Muscle of leg (tissue), 11 donors: ENCODE results near the gene FAM180A. TPM values are rescaled to one million over a fixed set of nuclear protein-coding genes. Genes with fewer than 3 reads are reported as not detected.

Experiments used
- DNase-seq: peaks from one replicate; pipeline ENCODE4 v3.0.0; 2013
- H3K27ac ChIP-seq: one replicate; pipeline ENCODE4 v1.5.1; 2013; ENCODE audit warnings: mild to moderate bottlenecking, low read length, control low read depth
- H3K27me3 ChIP-seq: one replicate; pipeline ENCODE4 v1.6.1; 2013; ENCODE audit warnings: low read length; ENCODE audit not compliant: control insufficient read depth, insufficient read depth
- H3K36me3 ChIP-seq: one replicate; pipeline ENCODE4 v1.6.1; 2013; ENCODE audit warnings: low read length; ENCODE audit not compliant: control insufficient read depth, insufficient read depth
- H3K4me1 ChIP-seq: one replicate; pipeline ENCODE4 v1.6.1; 2013; ENCODE audit warnings: low read length; ENCODE audit not compliant: control insufficient read depth, insufficient read depth
- H3K4me3 ChIP-seq: one replicate; pipeline ENCODE4 v1.5.1; 2013; ENCODE audit warnings: low read length, control low read depth
- H3K9me3 ChIP-seq: replicated peaks from 2 replicates; pipeline ENCODE4 v1.6.1; 2013; ENCODE audit warnings: low read depth, low read length; ENCODE audit not compliant: control insufficient read depth
- WGBS: methylation state at CpG from one replicate; pipeline ENCODE4 v1.1.5; 2013; ENCODE audit warnings: missing lambda C conversion rate; ENCODE audit not compliant: insufficient coverage; 5-methylcytosine and 5-hydroxymethylcytosine counted together
- polyA plus RNA-seq, 8 donors: library from polyadenylated mRNA; unstranded; fragments of 120-200 nt; gene quantifications; one replicate each; pipeline versions ENCODE4 v1.2.1 to v1.2.3, GENCODE V29; 2013; ENCODE audit warnings: inconsistent platforms in 1 of 8, low replicate concordance in 1 of 8; ENCODE audit not compliant: insufficient read length in 8 of 8, insufficient read depth in 1 of 8
- total RNA-seq: library from RNA; stranded (reverse); fragments of 120-200 nt; gene quantifications from one replicate; pipeline ENCODE4 v1.2.4, GENCODE V29; 2013

FAM180A gene
- total and polyA plus RNA-seq, 9 donors, result 0.17 to 0.96 (median 0.35) TPM; not detected in 1

DNA sequence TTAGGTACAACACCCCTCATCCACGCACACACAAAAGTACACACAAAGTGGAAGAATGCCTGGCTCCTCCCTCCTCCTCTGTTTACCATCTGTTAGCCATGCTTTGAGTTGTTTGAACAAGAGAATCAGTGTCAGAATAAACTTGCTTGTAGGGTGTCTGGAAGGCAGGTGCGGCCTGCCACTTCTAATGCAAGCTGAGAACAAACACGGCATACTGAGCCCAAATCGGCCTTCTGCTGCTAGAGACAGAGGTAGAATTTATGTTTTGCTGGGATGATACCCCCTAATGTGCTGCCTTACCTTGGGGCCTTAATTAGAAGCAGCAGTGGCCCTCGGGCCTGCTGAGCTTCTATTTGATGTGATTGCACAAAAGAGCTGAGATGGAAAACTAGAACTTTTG lies 24.9 kb upstream of the FAM180A start:
- H3K4me3 ChIP-seq, result no peak overlapping the region
- H3K4me1 ChIP-seq, result no peaks in the 10 kb centered on the region
- DNase-seq, result no peak
- peaks cover 4% of the 10 kb centered on the region for H3K9me3 ChIP-seq
- H3K36me3 ChIP-seq, result no peaks in the 10 kb centered on the region
- no peak overlapping the region for H3K27ac ChIP-seq
- WGBS, result 29% methylated on average over 3 of the region's 5 CpGs
- H3K27me3 ChIP-seq, result no peaks in the 10 kb centered on the region

DNA sequence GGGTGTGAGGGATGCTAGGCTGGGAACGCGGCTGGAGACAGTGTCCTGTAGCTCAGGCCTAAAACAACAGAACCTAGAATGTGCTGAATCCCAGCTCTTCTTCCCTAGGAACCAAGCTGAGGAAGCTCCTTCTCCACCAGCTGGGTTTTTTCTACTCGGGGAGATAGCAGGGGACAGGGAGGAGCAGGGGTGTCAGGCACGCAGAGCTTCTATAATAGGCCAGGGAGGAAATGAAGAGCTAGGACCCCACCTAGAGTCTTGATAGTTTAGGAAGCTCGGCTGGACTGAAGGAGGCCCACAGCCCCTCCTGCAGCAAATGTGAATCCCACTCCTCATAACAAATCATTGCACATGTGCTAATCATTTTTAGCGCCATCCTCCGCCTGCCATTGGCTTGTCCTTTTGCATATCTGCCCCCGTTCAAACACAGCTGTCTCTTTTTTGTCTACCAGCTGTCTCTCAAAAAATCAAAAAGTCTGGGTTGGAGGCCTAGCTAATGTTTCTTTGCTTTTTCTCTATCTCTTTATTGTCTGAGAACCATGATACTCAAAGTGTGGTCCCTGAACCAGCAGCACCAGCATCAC lies 24.1 kb upstream of the FAM180A start:
- DNase-seq, result no peak
- Histone ChIP-seq H3K4me3 (no peak overlapping the region), H3K27me3 (peaks cover 2% of the 10 kb centered on the region), H3K9me3 (no peaks in the 10 kb centered on the region), H3K27ac (no peak overlapping the region), H3K4me1 (no peaks in the 10 kb centered on the region), H3K36me3 (no peaks in the 10 kb centered on the region)
- WGBS, result 94% methylated on average over 2 of the region's 8 CpGs

DNA sequence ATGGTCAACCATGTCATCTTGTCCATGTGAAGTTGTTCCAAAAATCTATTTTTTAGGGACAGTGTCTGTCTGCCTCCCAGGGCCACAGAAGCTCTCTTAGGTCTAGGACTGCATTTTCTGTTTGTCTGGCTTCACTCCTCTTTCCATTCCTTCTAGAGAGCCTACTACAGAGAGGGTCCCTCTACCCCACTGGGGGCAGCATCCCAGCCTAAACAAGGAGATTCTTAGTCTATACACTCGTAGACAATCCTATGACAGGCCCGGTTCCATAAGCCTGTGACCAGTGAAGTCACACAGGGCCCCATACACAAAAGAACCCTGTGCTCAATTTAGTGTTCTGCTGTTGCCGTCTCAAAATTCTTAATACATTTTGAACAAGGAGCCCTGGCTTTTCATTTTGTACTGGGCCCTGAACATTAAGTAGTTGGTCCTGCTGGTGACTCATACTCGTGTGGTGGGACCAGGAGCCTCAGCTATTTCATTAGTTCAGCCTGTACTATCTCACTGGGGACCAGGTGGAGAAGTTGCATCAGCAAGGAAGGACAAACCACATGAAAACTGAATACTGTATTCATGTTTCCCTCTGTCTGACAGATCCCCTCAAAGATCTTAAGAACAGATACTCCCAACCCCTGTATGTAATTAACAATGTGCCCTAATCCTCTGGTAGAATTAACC lies 23.5 kb upstream of the FAM180A start:
- no peak for DNase-seq
- H3K36me3 ChIP-seq, result no peaks in the 10 kb centered on the region
- H3K4me3 ChIP-seq, result no peak overlapping the region
- H3K9me3 ChIP-seq, result no peaks in the 10 kb centered on the region
- peaks cover 2% of the 10 kb centered on the region for H3K27me3 ChIP-seq
- no peak overlapping the region for H3K27ac ChIP-seq
- 72% methylated on average over 4 of the region's 4 CpGs for WGBS
- H3K4me1 ChIP-seq, result no peaks in the 10 kb centered on the region

DNA sequence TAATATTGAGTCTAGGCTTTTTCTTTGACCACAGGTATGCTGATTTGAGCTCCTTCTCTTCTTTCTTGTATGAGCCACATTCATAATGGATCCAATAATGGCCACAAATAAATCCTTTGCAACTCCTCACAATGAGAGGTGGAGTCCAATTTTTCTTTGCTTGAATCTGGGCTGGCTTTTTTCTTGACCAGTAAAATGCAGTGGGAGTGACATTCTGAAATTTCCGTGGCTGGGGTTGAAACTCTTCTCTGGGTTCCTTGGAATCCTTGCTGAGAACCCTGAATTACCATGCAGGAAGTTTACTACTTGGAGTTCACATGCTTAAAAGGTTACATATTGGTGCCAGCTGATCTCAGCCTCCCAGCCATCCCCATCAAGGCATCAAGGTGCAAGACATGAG lies 22.4 kb upstream of the FAM180A start:
- H3K27ac ChIP-seq, result no peak overlapping the region
- H3K36me3 ChIP-seq, result no peaks in the 10 kb centered on the region
- H3K4me1 ChIP-seq, result no peaks in the 10 kb centered on the region
- H3K27me3 ChIP-seq, result peaks cover 2% of the 10 kb centered on the region
- no peak overlapping the region for H3K4me3 ChIP-seq
- WGBS, result 83% methylated on average over 1 of the region's 1 CpG
- DNase-seq, result no peak
- no peaks in the 10 kb centered on the region for H3K9me3 ChIP-seq

DNA sequence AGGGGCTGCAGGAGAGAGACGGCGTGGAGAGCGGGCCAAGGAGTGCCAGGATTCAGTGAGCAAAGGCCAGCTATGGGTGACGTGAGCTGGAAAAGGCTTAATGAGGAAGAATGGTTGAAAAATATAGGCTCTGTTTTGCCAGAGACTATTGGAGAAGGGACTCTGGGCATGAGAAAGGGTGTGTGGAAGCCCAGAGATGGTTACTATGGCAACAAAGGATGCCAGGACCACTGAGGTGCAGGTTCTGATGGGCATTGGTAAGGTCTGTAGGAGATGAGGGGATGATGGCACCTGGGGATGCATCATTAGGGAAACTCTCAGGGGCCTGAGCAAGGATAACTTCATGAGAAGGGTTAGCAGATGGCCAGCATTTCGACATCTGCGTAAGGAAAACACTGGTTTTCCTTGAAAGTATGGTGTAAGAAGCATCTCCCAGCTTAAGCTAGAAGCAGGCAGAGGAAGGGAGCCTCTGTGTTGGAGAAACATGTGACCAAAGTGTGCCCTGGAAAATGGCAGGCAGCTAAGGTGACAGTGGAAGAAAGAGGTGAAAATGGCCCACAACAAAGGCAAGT lies 21.6 kb upstream of the FAM180A start:
- no peak for DNase-seq
- Histone ChIP-seq H3K4me1 (no peaks in the 10 kb centered on the region), H3K4me3 (no peak overlapping the region), H3K36me3 (no peaks in the 10 kb centered on the region), H3K27me3 (peaks cover 5% of the 10 kb centered on the region), H3K9me3 (no peaks in the 10 kb centered on the region), H3K27ac (no peak overlapping the region)
- 91% methylated on average over 6 of the region's 6 CpGs for WGBS

DNA sequence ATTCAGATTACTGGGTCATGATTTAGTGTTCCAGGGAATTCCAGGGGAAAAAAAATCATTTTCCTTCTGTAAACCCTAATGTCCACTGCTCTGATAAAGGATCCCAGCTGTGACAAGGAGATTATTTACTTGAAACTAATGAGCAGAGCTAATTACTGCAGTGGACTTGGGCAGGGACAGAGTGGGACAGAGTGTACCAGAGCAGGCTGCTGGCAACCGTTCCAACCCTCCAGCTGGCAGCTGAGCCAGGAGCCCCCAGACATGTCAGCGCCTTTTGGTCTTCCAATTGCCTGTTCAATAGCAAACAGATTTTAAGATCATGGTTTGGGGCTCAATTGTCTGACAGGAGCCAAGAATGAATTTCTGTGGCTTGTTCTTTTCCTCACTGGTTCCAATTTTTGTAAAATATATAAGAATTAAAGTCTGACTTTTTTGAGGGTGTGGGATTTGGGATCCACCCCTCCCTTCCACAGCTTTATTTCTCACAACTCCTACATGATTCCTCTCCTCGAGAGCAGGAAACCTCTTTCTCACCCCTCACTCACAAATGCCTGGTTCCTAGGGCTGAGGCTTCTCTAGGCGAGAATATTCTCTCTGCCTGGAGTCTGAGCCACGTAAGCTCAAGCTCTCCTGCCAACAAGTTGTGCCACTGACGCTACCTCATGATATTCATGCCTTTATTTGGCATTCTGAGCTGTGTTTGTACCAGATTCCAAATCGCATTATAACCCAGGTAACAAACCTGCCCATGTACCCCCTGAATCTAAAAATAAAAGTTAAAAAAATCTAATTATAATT lies 20.6 kb upstream of the FAM180A start:
- Histone ChIP-seq H3K27ac (no peak overlapping the region), H3K4me1 (no peaks in the 10 kb centered on the region), H3K36me3 (no peaks in the 10 kb centered on the region), H3K27me3 (peaks cover 5% of the 10 kb centered on the region), H3K4me3 (no peak overlapping the region), H3K9me3 (no peaks in the 10 kb centered on the region)
- DNase-seq, result no peak
- WGBS, result 59% methylated on average over 6 of the region's 7 CpGs

DNA sequence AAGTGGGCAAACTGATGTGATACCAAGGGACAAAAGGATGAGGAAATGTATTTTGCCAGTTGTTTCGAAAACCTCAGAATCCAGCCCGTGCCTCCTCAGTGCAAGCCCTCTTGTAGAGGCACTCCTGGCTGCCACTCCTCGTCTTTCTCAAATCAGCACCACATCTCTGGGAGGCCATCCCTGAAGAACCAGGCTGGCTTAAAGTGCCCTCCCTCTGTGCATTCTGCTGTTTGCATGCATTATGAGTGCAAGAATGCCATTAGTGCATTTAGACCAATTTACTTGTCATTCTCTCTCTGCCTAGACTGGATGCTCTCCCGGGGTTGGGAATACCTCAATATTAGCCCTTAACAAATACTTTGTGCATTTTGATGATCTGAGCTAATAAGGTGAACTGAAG lies 19.9 kb upstream of the FAM180A start:
- Histone ChIP-seq H3K4me1 (no peaks in the 10 kb centered on the region), H3K27me3 (peaks cover 5% of the 10 kb centered on the region), H3K4me3 (no peak overlapping the region), H3K27ac (no peak overlapping the region), H3K36me3 (no peaks in the 10 kb centered on the region), H3K9me3 (no peaks in the 10 kb centered on the region)
- no peak for DNase-seq
- 71% methylated on average over 3 of the region's 4 CpGs for WGBS

DNA sequence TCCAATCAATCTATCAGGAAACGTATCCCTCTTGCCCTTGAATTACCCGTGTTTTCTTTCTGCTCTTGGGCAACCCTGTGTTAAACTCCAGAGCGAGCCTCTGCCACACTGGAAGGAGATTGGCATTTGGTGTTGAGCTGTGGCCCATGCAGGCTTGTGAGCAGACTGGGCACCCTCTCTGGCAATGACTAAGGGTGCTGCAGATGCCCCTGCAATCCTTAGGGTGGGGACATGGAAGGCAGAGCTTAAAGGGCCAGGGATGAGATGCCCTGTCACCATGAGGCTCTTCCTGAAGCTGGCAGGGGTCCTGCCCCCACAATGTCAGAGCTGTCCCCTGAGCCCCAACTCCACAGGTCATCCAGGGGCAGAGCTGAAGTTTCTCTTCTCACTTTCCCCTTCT lies 19.5 kb upstream of the FAM180A start:
- no peak overlapping the region for H3K27ac ChIP-seq
- no peaks in the 10 kb centered on the region for H3K36me3 ChIP-seq
- DNase-seq, result no peak
- no peaks in the 10 kb centered on the region for H3K4me1 ChIP-seq
- WGBS, result 87% methylated on average over 3 of the region's 3 CpGs
- peaks cover 5% of the 10 kb centered on the region for H3K27me3 ChIP-seq
- no peak overlapping the region for H3K4me3 ChIP-seq
- H3K9me3 ChIP-seq, result no peaks in the 10 kb centered on the region

DNA sequence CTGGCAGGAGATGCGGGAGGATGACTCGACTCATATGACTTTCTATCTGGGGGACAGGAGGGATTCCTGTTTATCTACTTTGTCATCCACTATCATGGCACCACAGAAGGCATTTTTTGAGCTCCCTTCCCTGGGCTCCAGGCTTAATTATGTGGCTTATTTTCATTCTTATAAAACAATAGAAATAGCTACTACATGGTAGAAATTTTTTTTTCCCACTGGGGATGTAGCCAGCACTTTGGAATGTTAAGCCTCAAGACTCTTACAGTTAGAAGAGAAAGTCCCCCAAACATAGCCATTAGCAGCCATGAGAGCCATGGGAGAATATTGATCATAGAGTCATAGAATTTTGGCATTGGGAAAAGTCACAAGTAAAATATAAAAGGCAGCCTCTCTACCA lies 14.6 kb upstream of the FAM180A start:
- no CpG with 5 or more reads among the region's 2 CpGs for WGBS

More for the DNA sequence above, 14.6 kb upstream of the FAM180A start:
- Histone ChIP-seq H3K9me3 (no peaks in the 10 kb centered on the region), H3K36me3 (no peaks in the 10 kb centered on the region), H3K27ac (no peak overlapping the region), H3K27me3 (peaks cover 5% of the 10 kb centered on the region), H3K4me3 (no peak overlapping the region), H3K4me1 (no peaks in the 10 kb centered on the region)
- no peak for DNase-seq
